ENCODE measurements around the gene CD276. TPM values are rescaled to one million over a fixed set of nuclear protein-coding genes. Genes with fewer than 3 reads are reported as not detected.
A peak's percentile ranks its signal among the peaks of the same experiment; 100 is the strongest.

The CD276 gene
- total and polyA plus RNA-seq, 5 donors = 35.4 to 72.8 (median 40.8) TPM

- intact Hi-C loops (cut with DNase I) = loop anchor here in 1 of 4 donors (10.0 kb wide), 1 partner anchor 50 kb away; the partner anchor contains the start of gene NPTN
- 4% methylated on average over 52 of the region's 52 CpGs for WGBS
- ATAC-seq = peak; percentile 10 to 23
Measured at GRCh38 chr15:73684581-73685455, 635 bp downstream of the CD276 start.

GRCh38 chr15:73685981-73686380 is 1.8 kb downstream of the CD276 start:
- Histone ChIP-seq H3K4me3 (ENCODE audit: low read length) (peak overlapping the region; percentile 98), H3K9me3 (ENCODE audit: control insufficient read depth, low read length) (no peaks in the 10 kb centered on the region), H3K4me1 (ENCODE audit: control insufficient read depth, insufficient read depth, low read length) (peaks cover 23% of the 10 kb centered on the region), H3K27ac (ENCODE audit: low read length) (peak overlapping the region; percentile 73), H3K27me3 (ENCODE audit: control insufficient read depth, insufficient read depth) (no peaks in the 10 kb centered on the region)
- intact Hi-C loops (cut with DNase I) = loop anchor here in 1 of 4 donors (10.0 kb wide), 1 partner anchor 51 kb away; the partner anchor contains the start of gene NPTN
- DNase-seq = no peak
- ATAC-seq = no peak
- 58% methylated on average over 6 of the region's 6 CpGs for WGBS

More at GRCh38 chr15:73684581-73685455, 635 bp downstream of the CD276 start:
- DNase-seq = peak; percentile 38 to 74 (median 72)
- Histone ChIP-seq H3K27ac (ENCODE audit: low read length) (peak overlapping the region; percentile 65), H3K4me1 (ENCODE audit: control insufficient read depth, insufficient read depth, low read length) (peaks cover 23% of the 10 kb centered on the region), H3K9me3 (ENCODE audit: control insufficient read depth, low read length) (no peaks in the 10 kb centered on the region), H3K4me3 (ENCODE audit: low read length) (peak overlapping the region; percentile 98), H3K27me3 (ENCODE audit: control insufficient read depth, insufficient read depth) (no peaks in the 10 kb centered on the region)

- H3K4me1 ChIP-seq (ENCODE audit: control insufficient read depth, insufficient read depth, low read length) = peaks cover 28% of the 10 kb centered on the region
- H3K4me3 ChIP-seq (ENCODE audit: low read length) = no peak overlapping the region
- H3K27ac ChIP-seq (ENCODE audit: low read length) = no peak overlapping the region
- no peaks in the 10 kb centered on the region for H3K27me3 ChIP-seq (ENCODE audit: control insufficient read depth, insufficient read depth)
- WGBS = 49% methylated on average over 4 of the region's 4 CpGs
- ATAC-seq = peak in 1 of 2 donors; percentile 55
- DNase-seq = peak in 1 of 3 donors; percentile 38
- intact Hi-C loops (cut with DNase I) = loop anchor here in 1 of 4 donors (10.0 kb wide), 1 partner anchor 52 kb away; the partner anchor contains the start of gene NPTN
- H3K9me3 ChIP-seq (ENCODE audit: control insufficient read depth, low read length) = no peaks in the 10 kb centered on the region
Measured at GRCh38 chr15:73686781-73687256, 2.6 kb downstream of the CD276 start.

GRCh38 chr15:73687351-73687750 is 3.2 kb downstream of the CD276 start:
- Histone ChIP-seq H3K4me1 (ENCODE audit: control insufficient read depth, insufficient read depth, low read length) (peaks cover 30% of the 10 kb centered on the region), H3K27ac (ENCODE audit: low read length) (no peak overlapping the region), H3K9me3 (ENCODE audit: control insufficient read depth, low read length) (no peaks in the 10 kb centered on the region), H3K27me3 (ENCODE audit: control insufficient read depth, insufficient read depth) (no peaks in the 10 kb centered on the region), H3K4me3 (ENCODE audit: low read length) (no peak overlapping the region)
- ATAC-seq (no peak), DNase-seq (no peak)
- 94% methylated on average over 2 of the region's 2 CpGs for WGBS
- intact Hi-C loops (cut with DNase I) = loop anchor here in 1 of 4 donors (10.0 kb wide), 1 partner anchor 53 kb away; the partner anchor contains the start of gene NPTN

- H3K9me3 ChIP-seq (ENCODE audit: control insufficient read depth, low read length) = no peaks in the 10 kb centered on the region
- H3K27ac ChIP-seq (ENCODE audit: low read length) = peak overlapping the region; percentile 31
- DNase-seq = no peak
- no peaks in the 10 kb centered on the region for H3K27me3 ChIP-seq (ENCODE audit: control insufficient read depth, insufficient read depth)
- no peak overlapping the region for H3K4me3 ChIP-seq (ENCODE audit: low read length)
- no peak for ATAC-seq
- peaks cover 30% of the 10 kb centered on the region for H3K4me1 ChIP-seq (ENCODE audit: control insufficient read depth, insufficient read depth, low read length)
- 81% methylated on average over 6 of the region's 6 CpGs for WGBS
- intact Hi-C loops (cut with DNase I) = loop anchor here in 1 of 4 donors (10.0 kb wide), 1 partner anchor 54 kb away; the partner anchor contains the start of gene NPTN
Measured at GRCh38 chr15:73688455-73688854, 4.3 kb downstream of the CD276 start.

GRCh38 chr15:73691396-73691795 is 7.2 kb downstream of the CD276 start:
- peaks cover 37% of the 10 kb centered on the region for H3K4me1 ChIP-seq (ENCODE audit: control insufficient read depth, insufficient read depth, low read length)
- WGBS = 43% methylated on average over 6 of the region's 6 CpGs
- H3K9me3 ChIP-seq (ENCODE audit: control insufficient read depth, low read length) = no peaks in the 10 kb centered on the region
- peak; percentile 83 to 91 (median 84) for DNase-seq
- H3K27me3 ChIP-seq (ENCODE audit: control insufficient read depth, insufficient read depth) = no peaks in the 10 kb centered on the region
- no peak overlapping the region for H3K4me3 ChIP-seq (ENCODE audit: low read length)
- intact Hi-C loops (cut with DNase I) = loop anchor here in 2 of 4 donors (10.0 kb wide), 4 partner anchors 47 to 407 kb away; partner anchors contain the start of gene NPTN (in 1 of the 2)
- peak overlapping the region; percentile 62 for H3K27ac ChIP-seq (ENCODE audit: low read length)
- peak; percentile 68 to 87 for ATAC-seq

- H3K4me3 ChIP-seq (ENCODE audit: low read length) = no peak overlapping the region
- DNase-seq (peak in 2 of 3 donors; percentile 49 to 73), ATAC-seq (peak; percentile 36 to 64)
- WGBS = 36% methylated on average over 5 of the region's 5 CpGs
- no peaks in the 10 kb centered on the region for H3K9me3 ChIP-seq (ENCODE audit: control insufficient read depth, low read length)
- H3K27me3 ChIP-seq (ENCODE audit: control insufficient read depth, insufficient read depth) = no peaks in the 10 kb centered on the region
- peak overlapping the region; percentile 25 for H3K27ac ChIP-seq (ENCODE audit: low read length)
- H3K4me1 ChIP-seq (ENCODE audit: control insufficient read depth, insufficient read depth, low read length) = peaks cover 24% of the 10 kb centered on the region
- intact Hi-C loops (cut with DNase I) = loop anchor here in 2 of 4 donors (10.0 kb wide), 4 partner anchors 50 to 410 kb away; partner anchors contain the start of gene NPTN (in 1 of the 2)
Measured at GRCh38 chr15:73694419-73694818, 10.2 kb downstream of the CD276 start.

GRCh38 chr15:73695773-73696640 is 11.8 kb downstream of the CD276 start:
- intact Hi-C loops (cut with DNase I) = loop anchor here in 2 of 4 donors (10.0 kb wide), 4 partner anchors 51 to 411 kb away; partner anchors contain the start of gene NPTN (in 1 of the 2)
- 64% methylated on average over 16 of the region's 16 CpGs for WGBS
- Histone ChIP-seq H3K27me3 (ENCODE audit: control insufficient read depth, insufficient read depth) (no peaks in the 10 kb centered on the region), H3K4me1 (ENCODE audit: control insufficient read depth, insufficient read depth, low read length) (peaks cover 24% of the 10 kb centered on the region), H3K4me3 (ENCODE audit: low read length) (no peak overlapping the region), H3K9me3 (ENCODE audit: control insufficient read depth, low read length) (no peaks in the 10 kb centered on the region), H3K27ac (ENCODE audit: low read length) (no peak overlapping the region)
- DNase-seq (peak in 1 of 3 donors; percentile 40), ATAC-seq (no peak)

- H3K4me1 ChIP-seq (ENCODE audit: control insufficient read depth, insufficient read depth, low read length) = peaks cover 21% of the 10 kb centered on the region
- H3K27ac ChIP-seq (ENCODE audit: low read length) = no peak overlapping the region
- H3K4me3 ChIP-seq (ENCODE audit: low read length) = no peak overlapping the region
- WGBS = 57% methylated on average over 1 of the region's 1 CpG
- H3K9me3 ChIP-seq (ENCODE audit: control insufficient read depth, low read length) = no peaks in the 10 kb centered on the region
- no peak for ATAC-seq
- H3K27me3 ChIP-seq (ENCODE audit: control insufficient read depth, insufficient read depth) = no peaks in the 10 kb centered on the region
- intact Hi-C loops (cut with DNase I) = loop anchor here in 2 of 4 donors (10.0 kb wide), 4 partner anchors 52 to 412 kb away; partner anchors contain the start of gene NPTN (in 1 of the 2)
- DNase-seq = no peak
Measured at GRCh38 chr15:73696641-73697001, 12.4 kb downstream of the CD276 start.

GRCh38 chr15:73697033-73697467 is 12.9 kb downstream of the CD276 start:
- 13% methylated on average over 9 of the region's 9 CpGs for WGBS
- ATAC-seq = peak; percentile 93 to 96
- H3K4me1 ChIP-seq (ENCODE audit: control insufficient read depth, insufficient read depth, low read length) = peaks cover 17% of the 10 kb centered on the region
- intact Hi-C loops (cut with DNase I) = loop anchor here in 2 of 4 donors (10.0 kb wide), 4 partner anchors 52 to 412 kb away; partner anchors contain the start of gene NPTN (in 1 of the 2)
- no peak overlapping the region for H3K27ac ChIP-seq (ENCODE audit: low read length)
- H3K27me3 ChIP-seq (ENCODE audit: control insufficient read depth, insufficient read depth) = no peaks in the 10 kb centered on the region
- H3K4me3 ChIP-seq (ENCODE audit: low read length) = no peak overlapping the region
- no peaks in the 10 kb centered on the region for H3K9me3 ChIP-seq (ENCODE audit: control insufficient read depth, low read length)
- DNase-seq = peak; percentile 86 to 95 (median 92)

Measured in right cardiac atrium (tissue), 5 donors.